HG03097 (cell line): Measurements from ENCODE around the gene KCNQ4.
A peak's percentile ranks its signal among the peaks of the same experiment; 100 is the strongest.

ENCODE experiments used
- ATAC-seq: cut with Tn5 transposase; IDR thresholded peaks from one replicate; pipeline ENCODE4 v1.9.1; 2021; ENCODE audit not compliant: unreplicated experiment, low FRiP score

KCNQ4 gene

DNA sequence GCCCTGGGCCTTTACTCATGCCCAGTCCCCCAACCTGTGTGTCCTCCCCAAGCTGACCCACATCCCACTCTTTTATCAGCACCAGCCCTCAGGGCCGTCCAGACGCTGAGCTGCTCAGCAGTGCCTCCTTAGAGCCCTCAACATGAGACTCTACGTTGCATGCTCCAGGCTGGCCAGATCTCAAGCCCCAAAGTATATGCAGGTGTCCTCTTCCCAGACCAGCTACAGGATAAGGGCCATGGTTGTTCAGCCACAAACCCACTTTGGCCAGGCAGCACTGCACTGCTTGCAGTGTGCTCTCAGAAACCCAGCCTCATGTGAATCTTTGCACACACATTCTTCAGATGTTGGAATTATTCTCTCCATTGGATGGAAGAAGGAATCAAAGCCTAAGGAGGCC lies 72.5 kb downstream of the KCNQ4 start:
- no peak for ATAC-seq

- no peak for ATAC-seq
These were observed 73.2 kb downstream of the KCNQ4 start for GRCh38 chr1:40856656-40857302.

GRCh38 chr1:40857737-40858136 lies 74.2 kb downstream of the KCNQ4 start:
- ATAC-seq = no peak

GRCh38 chr1:40858856-40859416 lies 75.3 kb downstream of the KCNQ4 start:
- no peak for ATAC-seq

DNA sequence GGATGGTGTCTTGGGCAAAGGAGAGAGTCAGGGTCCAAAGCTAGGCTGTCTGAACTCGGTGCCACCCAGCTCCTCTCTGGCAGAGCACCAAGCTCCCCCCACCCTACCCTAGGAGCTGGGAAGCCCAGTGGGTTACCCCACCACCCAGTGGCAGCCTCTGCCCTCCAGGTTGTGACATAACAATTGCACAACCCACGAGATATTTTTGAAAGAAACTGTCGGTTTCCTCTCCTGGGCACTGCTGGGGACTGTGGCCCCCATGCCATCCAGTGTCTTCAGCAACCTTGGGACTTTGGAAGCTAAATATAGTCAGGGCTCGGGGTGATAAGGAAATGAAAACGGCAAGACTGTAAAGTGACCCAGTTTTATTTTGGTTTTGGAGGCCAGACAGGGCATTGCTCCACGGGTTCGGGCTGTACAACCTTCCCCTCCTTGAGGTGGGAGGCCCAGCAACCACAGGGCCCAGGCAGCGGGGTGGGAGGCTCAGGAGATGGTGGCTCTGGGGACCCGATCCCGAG lies 77.2 kb downstream of the KCNQ4 start:
- no peak for ATAC-seq

GRCh38 chr1:40861224-40862003 lies 77.8 kb downstream of the KCNQ4 start:
- no peak for ATAC-seq

GRCh38 chr1:40862008-40862863 lies 78.6 kb downstream of the KCNQ4 start, which contains the start of gene CITED4:
TSS of gene CITED4 (minus strand) at chr1:40862363. CDS start at chr1:40862127, 236 bp downstream.
- peak; percentile 79 for ATAC-seq

GRCh38 chr1:40868051-40868723 lies 84.6 kb downstream of the KCNQ4 start:
- no peak for ATAC-seq

DNA sequence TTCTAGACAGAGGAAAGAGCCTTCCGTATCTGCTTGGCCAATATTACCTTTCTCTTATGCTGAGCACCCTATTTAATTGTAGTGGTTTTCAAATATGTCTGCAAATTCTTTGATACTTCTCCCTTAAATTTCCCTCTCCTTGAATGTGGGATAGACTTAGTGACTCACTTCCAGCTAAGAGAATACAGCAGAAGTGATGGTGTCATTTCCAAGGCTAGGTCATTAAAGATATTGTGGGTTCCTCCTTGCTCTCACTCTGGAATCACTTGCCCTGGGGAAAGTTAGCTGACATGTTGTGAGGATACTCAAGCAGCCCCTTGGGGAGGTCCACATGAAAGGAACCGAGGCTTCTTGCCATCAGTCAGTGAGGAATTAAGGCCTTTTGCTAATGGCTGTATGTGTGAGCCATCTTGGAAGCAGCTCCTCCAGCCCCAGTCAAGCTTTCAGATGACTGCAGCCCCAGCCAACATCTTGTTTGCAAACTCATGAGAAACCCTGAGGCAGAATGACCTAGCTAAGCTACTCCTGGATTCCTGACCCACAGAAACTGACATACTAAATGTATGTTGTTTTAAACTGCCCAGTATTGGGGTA lies 86.6 kb downstream of the KCNQ4 start:
- no peak for ATAC-seq

GRCh38 chr1:40872276-40872675 lies 88.7 kb downstream of the KCNQ4 start:
- ATAC-seq = no peak

- no peak for ATAC-seq
These were observed 90.4 kb downstream of the KCNQ4 start for GRCh38 chr1:40873863-40874472.

GRCh38 chr1:40876436-40876761 lies 92.8 kb downstream of the KCNQ4 start:
- no peak for ATAC-seq

GRCh38 chr1:40876891-40877290 lies 93.3 kb downstream of the KCNQ4 start:
- ATAC-seq = no peak

DNA sequence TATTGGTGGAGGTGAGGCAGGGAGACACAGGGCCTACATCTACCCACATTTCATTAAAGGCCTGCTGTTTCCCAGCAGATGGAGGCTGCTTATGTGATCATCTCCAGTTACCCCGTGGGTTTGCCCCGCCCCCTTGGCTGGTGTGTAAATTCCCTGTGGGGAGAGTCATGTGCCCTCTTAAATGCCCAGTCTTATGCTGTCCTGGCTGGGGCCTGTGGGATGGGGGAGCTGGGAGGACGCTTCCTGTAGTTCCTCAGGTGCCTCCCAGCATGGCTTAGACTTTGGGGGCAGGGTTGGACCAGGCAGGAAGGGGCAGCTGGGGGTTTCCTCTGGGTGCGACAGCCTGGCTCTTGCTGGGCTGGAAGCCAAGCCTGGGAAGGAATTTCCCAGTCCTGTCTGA lies 94.1 kb downstream of the KCNQ4 start:
- no peak for ATAC-seq

DNA sequence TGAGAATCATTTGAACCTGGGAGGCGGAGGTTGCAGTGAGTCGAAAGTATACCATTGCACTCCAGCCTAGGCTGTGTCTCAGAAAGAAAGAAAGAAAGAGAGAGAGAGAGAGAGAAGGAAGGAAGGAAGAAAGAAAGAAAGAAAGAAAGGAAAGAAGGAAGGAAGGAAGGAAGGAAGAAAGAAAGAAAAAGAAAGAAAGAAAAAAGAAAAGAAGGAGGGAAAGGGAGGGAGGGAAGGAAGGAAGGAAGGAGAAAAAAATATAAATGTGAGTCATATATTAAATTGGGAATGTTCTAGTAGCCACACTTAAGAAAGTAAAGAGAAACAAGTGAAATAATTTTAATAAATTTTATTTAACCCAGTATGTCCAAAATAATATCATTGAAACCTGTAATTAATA lies 95.3 kb downstream of the KCNQ4 start:
- no peak for ATAC-seq

DNA sequence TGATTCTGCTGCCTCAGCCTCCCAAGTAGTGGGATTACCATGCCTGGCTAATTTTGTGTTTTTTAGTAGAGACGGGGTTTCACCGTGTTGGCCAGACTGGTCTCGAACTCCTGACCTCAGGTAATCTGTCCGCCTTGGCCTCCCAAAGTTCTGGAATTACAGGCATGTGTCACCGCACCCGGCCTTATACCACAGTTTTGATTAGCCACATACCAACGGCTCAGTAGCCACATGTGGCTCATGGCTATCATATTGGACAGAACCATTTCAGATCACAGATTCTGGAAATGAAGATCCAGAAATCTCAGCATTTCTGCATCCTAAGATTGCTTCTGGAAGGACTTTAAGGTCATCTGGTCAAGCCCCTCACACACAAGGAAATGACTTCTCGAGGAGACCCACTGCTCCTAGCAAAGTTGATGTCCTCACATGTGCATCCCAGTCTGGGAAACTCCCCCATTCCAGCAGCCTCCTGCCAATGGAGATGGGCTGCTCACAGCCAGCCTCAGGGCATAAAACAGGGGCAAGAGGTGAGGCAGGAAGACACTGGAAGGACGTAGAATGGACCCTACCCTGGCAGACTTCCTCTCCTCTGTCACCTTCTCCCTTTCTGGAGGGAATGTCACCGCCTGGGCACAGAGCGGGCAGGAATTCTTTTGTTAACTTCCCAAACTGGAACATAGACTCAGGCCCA lies 96.0 kb downstream of the KCNQ4 start:
- ATAC-seq = no peak

DNA sequence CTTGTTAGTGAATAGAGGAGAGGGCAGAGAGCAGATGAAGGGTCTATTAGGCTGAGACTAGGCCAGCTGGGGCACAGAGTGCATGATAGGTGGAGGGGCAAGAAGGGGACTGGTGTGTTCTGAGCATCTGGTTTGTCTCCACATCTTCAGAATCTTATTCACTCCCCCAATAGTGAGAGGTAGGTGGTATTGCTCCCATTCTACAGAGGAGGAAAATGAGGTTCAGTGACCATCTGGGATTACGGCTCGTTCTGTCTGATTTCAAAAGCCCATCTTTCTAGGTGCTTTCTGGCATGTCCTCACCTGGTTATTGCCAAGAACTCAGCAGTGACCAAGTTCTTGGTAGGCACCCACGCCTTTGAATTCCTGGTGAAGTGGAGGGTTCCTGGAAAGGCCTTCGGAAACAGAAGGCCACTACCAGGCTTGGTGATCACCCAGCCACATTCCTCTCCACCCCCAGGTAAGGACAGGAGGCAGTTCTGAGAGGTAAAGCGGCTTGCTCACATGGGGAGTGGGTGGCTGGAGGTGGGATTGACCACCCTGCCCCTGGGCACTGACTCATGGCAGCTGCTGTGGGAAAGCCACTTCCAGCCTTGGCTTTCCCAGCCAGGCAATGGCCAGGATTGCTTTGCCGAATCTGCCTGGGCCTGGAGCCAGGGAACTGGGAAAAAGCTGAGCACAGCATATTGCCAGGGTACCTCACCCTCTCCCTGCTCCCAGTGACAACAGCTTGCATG lies 97.4 kb downstream of the KCNQ4 start:
- no peak for ATAC-seq
